GM21619 (cell line): ENCODE measurements around the gene PXDN.

ENCODE experiments used
- ATAC-seq: cut with Tn5 transposase; IDR thresholded peaks from one replicate; pipeline ENCODE4 v1.9.1; 2021; ENCODE audit not compliant: unreplicated experiment

The PXDN gene

GRCh38 chr2:1601067-1601412 lies 143.3 kb downstream of the PXDN start:
- no peak for ATAC-seq

DNA sequence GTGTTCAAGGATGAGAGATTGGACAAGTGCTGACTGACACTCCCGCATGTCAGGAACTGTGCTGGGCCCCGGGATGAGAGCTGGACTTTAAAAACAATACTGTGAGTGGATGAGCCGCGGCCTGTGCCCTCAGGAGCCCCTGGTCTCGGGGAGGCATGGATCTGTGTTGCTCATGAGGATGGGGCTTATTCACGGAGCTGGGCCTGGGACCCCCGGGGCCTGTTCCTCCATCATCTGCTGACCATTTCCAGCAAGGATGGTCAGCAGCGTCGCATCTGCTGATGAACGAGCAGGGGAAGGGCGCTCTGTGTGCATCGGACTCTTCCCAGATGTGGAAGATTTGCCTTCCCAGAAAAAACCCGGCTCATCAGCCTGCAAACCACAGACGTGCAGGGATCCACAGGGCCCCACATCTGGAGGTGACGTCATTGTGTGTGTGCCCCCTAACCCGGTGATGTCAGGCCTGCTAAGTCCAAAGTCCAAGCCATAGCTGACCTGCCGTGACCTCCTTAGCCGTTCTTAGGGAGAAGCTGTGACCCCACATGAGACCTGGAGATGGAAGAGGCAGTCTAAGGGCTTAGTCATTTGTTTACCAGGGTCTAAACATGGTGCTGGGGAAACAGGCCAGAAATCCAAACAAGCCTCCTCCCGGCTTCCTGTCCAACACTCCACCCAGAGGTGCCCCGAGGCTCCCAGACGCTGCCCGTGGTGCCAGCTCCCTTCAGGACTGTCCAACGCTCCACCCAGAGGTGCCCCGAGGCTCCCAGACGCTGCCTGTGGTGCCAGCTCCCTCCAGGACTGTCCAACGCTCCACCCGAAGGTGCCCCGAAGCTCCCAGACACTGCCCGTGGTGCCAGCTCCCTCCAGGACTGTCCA lies 143.9 kb downstream of the PXDN start:
- ATAC-seq = no peak

DNA sequence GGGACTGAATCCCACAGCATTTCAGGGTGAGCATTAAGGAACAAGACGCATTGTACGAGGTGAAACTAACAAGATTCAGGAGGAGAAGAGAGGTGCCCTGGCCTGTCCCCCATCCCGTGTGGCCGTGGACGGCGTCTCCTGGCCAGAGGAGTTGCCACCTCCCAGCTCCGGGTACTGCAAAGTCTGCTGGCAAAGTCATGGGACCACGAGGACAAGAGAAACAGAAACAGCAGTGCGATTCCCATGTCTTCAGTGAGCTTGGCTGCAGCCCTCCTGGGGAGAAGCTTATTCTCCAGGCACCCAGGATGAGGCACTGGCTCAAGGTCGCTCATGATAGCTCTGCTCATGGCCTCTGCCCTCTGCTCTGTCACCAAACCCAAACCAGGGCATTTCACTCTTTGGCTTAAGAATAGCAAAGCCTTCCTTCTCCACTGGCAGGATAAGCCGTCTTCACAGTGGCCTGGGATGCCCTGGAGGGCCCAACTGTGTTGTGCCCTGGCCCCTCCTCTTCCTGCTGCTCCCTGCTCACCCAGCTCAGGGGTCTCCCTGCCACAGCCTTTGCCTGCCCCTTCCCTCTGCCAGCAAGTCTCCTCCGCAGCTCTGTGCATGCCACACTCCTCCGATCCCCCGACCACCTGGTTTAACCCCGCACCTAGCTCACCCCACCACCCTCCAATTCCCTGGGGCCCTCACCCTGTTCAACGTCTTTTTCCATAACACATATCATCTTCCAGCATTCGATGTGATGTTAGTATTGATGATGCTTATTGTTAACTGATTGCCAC lies 144.8 kb downstream of the PXDN start:
- no peak for ATAC-seq

GRCh38 chr2:1598800-1599199 lies 145.5 kb downstream of the PXDN start:
- no peak for ATAC-seq

DNA sequence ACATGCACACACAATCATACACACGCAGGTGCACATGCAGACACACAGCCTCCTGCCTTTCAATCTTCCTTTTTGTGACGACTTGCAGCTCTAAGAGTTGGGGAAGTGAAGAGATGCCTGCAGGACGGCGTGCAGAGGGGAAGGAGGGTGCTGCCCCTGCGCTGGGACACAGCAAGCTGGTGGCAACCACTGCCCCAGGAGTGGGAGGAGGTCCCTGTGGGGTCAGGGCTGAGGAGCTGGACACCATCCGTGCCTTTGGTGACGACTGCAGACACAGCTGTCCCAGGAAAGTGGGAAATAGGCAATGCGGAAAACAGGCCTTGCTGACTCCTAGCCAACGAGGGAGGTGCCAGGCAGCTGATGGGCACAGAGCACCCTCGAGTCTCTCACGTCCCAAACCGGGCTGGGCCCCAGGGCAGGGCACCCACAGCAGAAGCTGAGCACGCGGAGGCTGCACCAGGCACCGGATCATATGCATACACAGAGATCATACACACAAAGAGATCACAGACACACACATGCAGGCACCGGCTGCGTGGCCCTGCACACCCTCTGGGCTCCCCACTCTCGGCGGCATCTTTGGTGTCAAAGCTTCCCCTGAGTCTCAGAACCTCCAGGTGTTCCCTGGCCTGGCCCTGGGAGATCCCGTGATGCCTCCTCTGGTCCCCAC lies 146.1 kb downstream of the PXDN start:
- no peak for ATAC-seq

- no peak for ATAC-seq
These were observed 149.0 kb downstream of the PXDN start for GRCh38 chr2:1595274-1595673.

DNA sequence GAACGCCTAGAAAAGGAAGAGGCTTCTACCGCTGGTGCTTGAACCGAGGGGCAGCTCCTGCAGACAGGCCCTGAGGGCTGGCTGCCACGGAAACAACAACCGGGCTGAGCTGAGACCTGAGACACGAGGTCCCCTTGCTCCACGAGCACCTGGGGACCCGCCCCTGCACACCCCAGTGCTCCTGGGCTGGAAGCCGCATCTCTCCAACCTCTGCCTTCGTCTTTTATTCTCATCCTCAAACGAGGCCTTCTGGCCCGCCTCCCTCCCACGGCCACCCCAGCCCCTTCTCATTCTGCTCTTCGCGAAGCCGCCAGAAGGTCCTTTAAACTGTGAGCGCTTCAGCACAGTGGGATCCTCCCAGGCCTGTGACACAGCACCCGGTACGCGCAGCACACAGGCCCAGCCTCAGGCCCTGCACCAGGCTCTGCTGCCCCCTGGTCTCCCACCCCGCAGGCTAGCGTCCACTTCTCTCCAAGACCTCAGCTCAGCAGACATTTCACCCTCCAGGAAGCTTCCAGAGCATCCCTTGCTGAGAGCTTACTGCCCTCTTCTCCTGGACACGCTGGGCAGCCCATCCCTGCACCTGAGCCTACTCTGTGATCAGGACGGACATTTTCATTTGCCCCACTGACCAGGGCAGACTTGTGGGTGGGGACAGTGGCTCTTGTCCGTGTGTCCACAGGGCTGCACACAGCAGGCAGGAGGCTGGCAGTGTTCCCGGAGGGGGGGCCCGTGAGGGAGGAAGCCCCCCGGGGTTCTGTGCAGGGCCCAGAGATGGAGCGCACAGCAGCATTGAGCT lies 149.7 kb downstream of the PXDN start:
- no peak for ATAC-seq

GRCh38 chr2:1594123-1594372 lies 150.3 kb downstream of the PXDN start:
- ATAC-seq = no peak

DNA sequence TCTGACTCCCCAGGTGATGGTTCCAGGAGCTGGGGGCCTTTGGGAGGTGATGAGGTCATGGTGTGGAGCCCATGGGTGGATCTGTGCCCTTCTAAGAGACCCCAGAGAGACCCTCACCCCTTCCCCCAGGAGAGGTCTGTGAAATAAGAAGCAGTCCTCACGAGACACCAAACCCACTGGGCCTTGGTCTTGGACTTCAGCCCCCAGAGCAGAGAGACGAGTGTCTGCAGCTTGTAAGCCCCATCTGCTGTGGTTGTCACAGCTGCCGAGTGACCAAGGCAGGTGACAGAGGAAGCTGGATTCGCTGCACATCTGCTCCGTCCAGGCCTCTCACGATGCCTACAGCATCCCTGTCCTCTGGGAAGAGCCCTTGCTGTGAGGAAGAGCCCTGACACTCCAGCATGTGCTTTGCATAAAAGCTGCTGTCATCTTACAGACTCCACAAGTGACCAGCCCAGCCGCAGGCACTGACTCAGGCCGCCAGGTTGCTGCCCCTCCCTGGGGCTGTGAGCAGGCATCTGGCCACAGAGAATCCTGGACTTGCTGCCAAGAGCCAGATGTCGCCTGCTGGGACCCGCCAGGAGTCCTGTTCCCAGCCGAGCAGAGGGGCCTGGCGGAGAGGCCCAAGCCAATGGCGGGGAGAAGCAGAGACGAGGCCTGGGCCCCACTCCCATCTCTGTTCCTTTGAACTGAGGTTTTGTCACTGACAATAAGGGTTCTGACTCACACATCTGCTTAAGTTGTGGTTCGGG lies 150.8 kb downstream of the PXDN start:
- ATAC-seq = no peak

- no peak for ATAC-seq
These were observed 152.1 kb downstream of the PXDN start for GRCh38 chr2:1591978-1592907.

GRCh38 chr2:1591461-1591770 lies 152.9 kb downstream of the PXDN start:
- no peak for ATAC-seq

GRCh38 chr2:1590596-1591460 lies 153.5 kb downstream of the PXDN start:
- no peak for ATAC-seq

GRCh38 chr2:1588978-1589621 lies 155.2 kb downstream of the PXDN start:
- no peak for ATAC-seq

DNA sequence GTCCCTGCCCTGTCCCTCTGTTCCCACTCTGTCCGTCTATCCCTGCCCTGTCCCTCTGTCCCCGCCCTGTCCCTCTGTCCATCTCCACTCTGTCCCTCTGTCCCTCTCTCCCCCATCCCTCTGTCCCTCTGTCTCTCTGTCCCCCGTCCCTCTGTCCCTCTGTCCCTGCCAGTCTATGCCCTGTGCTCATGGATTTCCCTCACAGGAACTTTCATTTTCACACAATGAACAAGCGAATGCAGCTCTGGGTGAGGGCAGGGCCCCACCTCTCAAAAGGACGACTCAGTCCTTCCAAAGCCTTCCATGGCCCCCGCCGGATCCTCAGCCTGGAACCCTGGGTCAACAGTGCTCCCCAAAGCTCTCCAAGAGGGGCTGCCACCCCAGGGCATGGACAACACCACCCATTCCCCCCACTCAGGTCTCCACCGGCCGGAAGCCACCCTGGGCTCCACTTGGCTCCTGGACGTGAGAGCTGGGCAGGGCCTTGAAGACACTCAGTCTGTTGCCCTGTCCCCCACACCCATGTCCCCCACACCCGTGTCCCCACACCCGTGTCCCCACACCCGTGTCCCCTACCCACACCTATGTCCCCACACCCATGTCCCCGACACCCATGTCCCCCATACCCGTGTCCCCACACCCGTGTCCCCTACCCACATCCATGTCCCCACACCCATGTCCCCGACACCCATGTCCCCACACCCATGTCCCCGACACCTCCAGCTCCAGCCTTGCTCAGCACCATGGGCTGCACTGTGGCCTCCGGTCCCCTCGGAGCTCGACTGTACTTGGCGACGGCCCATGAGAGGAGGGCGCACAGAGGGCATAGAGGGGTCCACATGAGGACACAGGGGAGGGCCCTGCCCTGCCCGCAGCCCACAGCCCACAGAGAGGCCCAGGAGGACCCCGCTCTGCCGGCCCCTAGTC lies 156.0 kb downstream of the PXDN start:
- ATAC-seq = no peak

DNA sequence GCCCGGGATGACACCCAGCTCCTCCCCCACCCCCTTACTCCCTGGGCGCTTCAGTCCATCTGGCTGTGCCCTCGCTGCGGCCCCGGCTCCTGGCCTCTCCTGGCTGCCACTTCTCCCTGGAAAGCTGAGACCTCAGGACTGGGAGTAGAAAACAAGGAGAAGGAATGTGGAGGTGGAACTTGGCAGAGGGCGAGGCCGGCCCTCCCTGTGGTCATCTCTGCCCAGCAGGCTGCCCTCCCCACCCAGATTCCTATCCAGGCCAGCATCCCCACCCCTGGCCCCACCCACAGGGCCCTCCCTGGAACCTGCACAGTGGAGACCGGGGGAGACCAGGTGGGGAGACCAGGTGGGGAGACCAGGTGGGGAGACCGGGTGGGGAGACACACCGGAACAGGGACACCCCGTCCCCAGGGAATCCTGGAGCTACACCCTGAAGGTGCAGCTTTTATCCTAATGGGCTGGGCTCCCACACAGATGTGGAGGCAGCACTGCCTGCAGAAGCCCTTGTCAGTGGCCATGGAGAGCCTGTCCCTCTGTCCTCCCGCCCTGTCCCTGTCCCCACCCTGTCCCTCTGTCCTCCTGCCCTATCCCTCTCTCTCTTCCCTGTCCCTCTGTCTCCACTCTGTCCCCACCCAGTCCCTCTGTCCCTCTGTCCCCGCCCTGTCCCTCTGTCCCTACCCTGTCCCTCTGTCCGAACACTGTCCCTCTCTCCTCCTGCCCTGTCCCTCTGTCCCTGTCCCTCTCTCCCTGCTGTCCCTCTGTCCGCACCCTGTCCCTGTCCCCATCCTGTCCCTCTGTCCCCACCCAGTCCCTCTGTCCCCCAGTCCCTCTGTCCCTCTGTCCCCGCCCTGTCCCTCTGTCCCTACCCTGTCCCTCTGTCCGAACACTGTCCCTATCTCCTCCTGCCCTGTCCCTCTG lies 157.1 kb downstream of the PXDN start:
- no peak for ATAC-seq

DNA sequence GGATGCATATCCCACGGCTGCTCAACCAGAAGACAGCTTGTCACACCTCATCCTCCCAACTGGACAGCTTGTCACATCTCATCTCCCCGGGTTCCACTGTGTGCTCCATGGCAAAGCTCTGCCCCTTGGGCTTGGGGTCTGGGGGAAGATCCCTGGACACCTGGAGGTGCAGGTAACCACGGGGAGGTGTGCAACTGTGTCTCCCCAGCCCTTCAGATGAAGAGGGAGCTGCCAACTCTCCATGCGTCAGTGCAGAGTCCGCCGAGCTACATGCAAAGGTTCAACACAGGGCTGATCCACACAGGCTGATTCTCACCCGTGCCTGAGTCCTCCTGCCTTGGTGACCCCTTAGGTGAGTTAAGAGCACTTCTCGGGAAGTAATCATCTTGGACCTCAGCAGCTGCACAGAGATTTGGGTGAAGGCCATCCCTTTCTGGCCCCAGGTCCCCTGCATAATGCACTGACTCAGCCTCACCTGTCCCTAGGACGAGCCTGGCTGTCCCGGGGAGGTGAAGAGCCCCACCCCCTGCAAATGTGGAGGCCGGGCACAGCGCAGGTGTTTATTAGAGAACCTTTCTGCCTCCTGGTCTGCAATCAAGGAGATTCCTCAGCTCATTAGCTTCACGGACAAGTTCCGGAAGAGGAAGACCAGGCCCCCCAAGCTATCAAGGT lies 157.9 kb downstream of the PXDN start:
- no peak for ATAC-seq
